ENCODE data around the gene MTAP.

The MTAP gene

DNA sequence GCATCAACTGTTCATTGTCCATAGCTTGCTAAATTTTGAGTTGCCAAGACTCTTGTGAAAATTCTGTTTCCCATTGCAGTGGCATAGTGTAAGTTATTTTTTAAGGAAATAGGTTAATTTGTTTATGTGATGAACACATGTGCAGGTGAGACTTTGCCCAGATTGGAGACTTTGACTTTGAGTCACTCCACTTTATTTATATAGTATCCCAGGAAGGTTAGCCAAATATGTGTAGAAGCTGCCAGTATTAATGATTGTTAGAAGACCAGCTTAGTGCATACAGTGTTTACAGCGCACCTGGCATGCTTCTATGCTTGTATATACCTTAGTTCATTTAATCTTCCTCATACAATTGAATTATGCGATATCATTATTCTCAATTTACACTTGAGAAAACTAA lies 51.0 kb downstream of the MTAP start:
- TF ChIP-seq EZH2phosphoT487 (IDR thresholded peaks at IDR 0.05; ENCODE audit: low read depth) (no peak), CTCF (IDR thresholded peaks at IDR 0.05; ENCODE audit: low read depth, low read length) (no peak)

GRCh38 chr9:21854119-21854518 lies 51.7 kb downstream of the MTAP start:
- H3K27me3 ChIP-seq (ENCODE audit: low read depth, low read length) = no peaks in the 10 kb centered on the region
- no peak overlapping the region for H2AFZ ChIP-seq (ENCODE audit: low read depth, low read length)
- no peak overlapping the region for H3K9ac ChIP-seq (ENCODE audit: low read length)
- no peak overlapping the region for H3K4me2 ChIP-seq (ENCODE audit: low read length)
- no peaks in the 10 kb centered on the region for H4K20me1 ChIP-seq (ENCODE audit: insufficient read depth, low read length)
- H3K4me1 ChIP-seq (ENCODE audit: low read length) = no peaks in the 10 kb centered on the region
- no peaks in the 10 kb centered on the region for H3K36me3 ChIP-seq (replicated peaks; ENCODE audit: low read depth, low read length)
- H3K4me3 ChIP-seq (ENCODE audit: low read length) = no peak overlapping the region
- no peak overlapping the region for H3K27ac ChIP-seq (ENCODE audit: low read length)
- H3K79me2 ChIP-seq (ENCODE audit: low read length) = no peaks in the 10 kb centered on the region
- TF ChIP-seq EZH2phosphoT487 (IDR thresholded peaks at IDR 0.05; ENCODE audit: low read depth) (no peak), CTCF (IDR thresholded peaks at IDR 0.05; ENCODE audit: low read depth, low read length) (no peak)
- H3K9me3 ChIP-seq (ENCODE audit: insufficient read depth, low read length) = no peaks in the 10 kb centered on the region

More for the DNA sequence above, 51.0 kb downstream of the MTAP start:
- Histone ChIP-seq H3K79me2 (ENCODE audit: low read length) (no peaks in the 10 kb centered on the region), H4K20me1 (ENCODE audit: insufficient read depth, low read length) (no peaks in the 10 kb centered on the region), H3K4me3 (ENCODE audit: low read length) (no peak overlapping the region), H3K36me3 (replicated peaks; ENCODE audit: low read depth, low read length) (no peaks in the 10 kb centered on the region), H3K27me3 (ENCODE audit: low read depth, low read length) (no peaks in the 10 kb centered on the region), H3K4me1 (ENCODE audit: low read length) (no peaks in the 10 kb centered on the region), H3K4me2 (ENCODE audit: low read length) (no peak overlapping the region), H2AFZ (ENCODE audit: low read depth, low read length) (no peak overlapping the region), H3K9me3 (ENCODE audit: insufficient read depth, low read length) (no peaks in the 10 kb centered on the region), H3K27ac (ENCODE audit: low read length) (no peak overlapping the region), H3K9ac (ENCODE audit: low read length) (no peak overlapping the region)

DNA sequence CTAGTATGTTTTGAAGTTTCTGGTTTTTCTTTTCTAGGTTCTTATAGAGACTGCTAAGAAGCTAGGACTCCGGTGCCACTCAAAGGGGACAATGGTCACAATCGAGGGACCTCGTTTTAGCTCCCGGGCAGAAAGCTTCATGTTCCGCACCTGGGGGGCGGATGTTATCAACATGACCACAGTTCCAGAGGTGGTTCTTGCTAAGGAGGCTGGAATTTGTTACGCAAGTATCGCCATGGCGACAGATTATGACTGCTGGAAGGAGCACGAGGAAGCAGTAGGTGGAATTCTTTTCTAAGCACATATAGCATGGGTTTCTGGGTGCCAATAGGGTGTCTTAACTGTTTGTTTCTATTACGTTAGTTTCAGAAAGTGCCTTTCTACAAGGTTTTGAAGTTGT lies 52.2 kb downstream of the MTAP start:
- Histone ChIP-seq H3K36me3 (replicated peaks; ENCODE audit: low read depth, low read length) (no peaks in the 10 kb centered on the region), H3K9ac (ENCODE audit: low read length) (no peak overlapping the region), H3K27me3 (ENCODE audit: low read depth, low read length) (no peaks in the 10 kb centered on the region), H3K27ac (ENCODE audit: low read length) (no peak overlapping the region), H3K4me2 (ENCODE audit: low read length) (no peak overlapping the region), H3K9me3 (ENCODE audit: insufficient read depth, low read length) (no peaks in the 10 kb centered on the region), H3K4me3 (ENCODE audit: low read length) (no peak overlapping the region), H3K4me1 (ENCODE audit: low read length) (no peaks in the 10 kb centered on the region), H4K20me1 (ENCODE audit: insufficient read depth, low read length) (no peaks in the 10 kb centered on the region), H2AFZ (ENCODE audit: low read depth, low read length) (no peak overlapping the region), H3K79me2 (ENCODE audit: low read length) (no peaks in the 10 kb centered on the region)
- no peak for TF ChIP-seq CTCF (IDR thresholded peaks at IDR 0.05; ENCODE audit: low read depth, low read length)
- TF ChIP-seq EZH2phosphoT487 (IDR thresholded peaks at IDR 0.05; ENCODE audit: low read depth) = no peak

GRCh38 chr9:21856301-21857094 lies 54.1 kb downstream of the MTAP start:
- H2AFZ ChIP-seq (ENCODE audit: low read depth, low read length) = no peak overlapping the region
- no peaks in the 10 kb centered on the region for H3K9me3 ChIP-seq (ENCODE audit: insufficient read depth, low read length)
- H4K20me1 ChIP-seq (ENCODE audit: insufficient read depth, low read length) = no peaks in the 10 kb centered on the region
- H3K79me2 ChIP-seq (ENCODE audit: low read length) = no peaks in the 10 kb centered on the region
- no peak overlapping the region for H3K4me2 ChIP-seq (ENCODE audit: low read length)
- H3K4me1 ChIP-seq (ENCODE audit: low read length) = no peaks in the 10 kb centered on the region
- H3K27me3 ChIP-seq (ENCODE audit: low read depth, low read length) = no peaks in the 10 kb centered on the region
- H3K36me3 ChIP-seq (replicated peaks; ENCODE audit: low read depth, low read length) = no peaks in the 10 kb centered on the region
- H3K27ac ChIP-seq (ENCODE audit: low read length) = no peak overlapping the region
- TF ChIP-seq CTCF (IDR thresholded peaks at IDR 0.05; ENCODE audit: low read depth, low read length) = no peak
- TF ChIP-seq EZH2phosphoT487 (IDR thresholded peaks at IDR 0.05; ENCODE audit: low read depth) = no peak
- no peak overlapping the region for H3K4me3 ChIP-seq (ENCODE audit: low read length)
- H3K9ac ChIP-seq (ENCODE audit: low read length) = no peak overlapping the region
